ENCODE results near the gene PRKN.
"Not testable (repeated sequence)": the region's sequence is repeated elsewhere in the genome, so short reads cannot be mapped to it uniquely, and the experiment has no call there.

PRKN gene

GRCh38 chr6:161354276-161354840, 1373.2 kb downstream of the PRKN start:
- no peak for DNase-seq

GRCh38 chr6:161353208-161353613, 1374.4 kb downstream of the PRKN start:
- DNase-seq, result no peak

GRCh38 chr6:161351858-161352257, 1375.7 kb downstream of the PRKN start:
- no peak for DNase-seq

- no peak for DNase-seq
Observed at GRCh38 chr6:161349886-161350285, 1377.7 kb downstream of the PRKN start.

- no peak for DNase-seq
Observed at GRCh38 chr6:161348628-161348994, 1379.0 kb downstream of the PRKN start.

GRCh38 chr6:161347988-161348627, 1379.5 kb downstream of the PRKN start:
- DNase-seq, result no peak

- DNase-seq, result no peak
Observed at GRCh38 chr6:161347125-161347524, 1380.4 kb downstream of the PRKN start.

- DNase-seq, result no peak
Observed at GRCh38 chr6:161346717-161347116, 1380.8 kb downstream of the PRKN start.

GRCh38 chr6:161344626-161345025, 1382.9 kb downstream of the PRKN start:
- no peak for DNase-seq

GRCh38 chr6:161342039-161342438, 1385.5 kb downstream of the PRKN start:
- DNase-seq, result no peak

GRCh38 chr6:161341638-161342037, 1385.9 kb downstream of the PRKN start:
- DNase-seq, result no peak

- no peak for DNase-seq
Observed at GRCh38 chr6:161338015-161338414, 1389.6 kb downstream of the PRKN start.

- no peak for DNase-seq
Observed at GRCh38 chr6:161336479-161336878, 1391.1 kb downstream of the PRKN start.

GRCh38 chr6:161333410-161333809, 1394.2 kb downstream of the PRKN start:
- no peak for DNase-seq

GRCh38 chr6:161331402-161332081, 1396.0 kb downstream of the PRKN start:
- DNase-seq, result not testable (repeated sequence)

GRCh38 chr6:161327360-161327953, 1400.1 kb downstream of the PRKN start:
- no peak for DNase-seq

- DNase-seq, result no peak
Observed at GRCh38 chr6:161319231-161319630, 1408.3 kb downstream of the PRKN start.

GRCh38 chr6:161318456-161318855, 1409.1 kb downstream of the PRKN start:
- DNase-seq, result no peak

GRCh38 chr6:161316531-161316930, 1411.0 kb downstream of the PRKN start:
- DNase-seq, result no peak

GRCh38 chr6:161315246-161315917, 1412.2 kb downstream of the PRKN start:
- DNase-seq, result not testable (repeated sequence)

GRCh38 chr6:161314541-161315245, 1412.9 kb downstream of the PRKN start:
- not testable (repeated sequence) for DNase-seq

GRCh38 chr6:161313940-161314509, 1413.5 kb downstream of the PRKN start:
- no peak for DNase-seq
